GM23338 (cell line): ENCODE data around the gene KIAA0513. TPM values are rescaled to one million over a fixed set of nuclear protein-coding genes. Genes with fewer than 3 reads are reported as not detected.
A peak's percentile ranks its signal among the peaks of the same experiment; 100 is the strongest.

Source experiments
- ATAC-seq: fragments of 200-7000 bp; cut with Tn5 transposase; 3 replicates; pipeline ENCODE4 v1.9.1; 2020
- DNase-seq: peaks from one replicate; pipeline ENCODE4 v3.0.0-alpha.2; 2015; ENCODE audit warnings: low spot score
- H2AFZ ChIP-seq: fragments of 200-600 bp; sonication (generic); 2 replicates; pipeline ENCODE4 v1.8.0; 2016; ENCODE audit warnings: antibody characterized with exemption, mild to moderate bottlenecking, moderate library complexity
- H3F3A ChIP-seq: fragments of 200-600 bp; sonication (generic); replicated peaks from 2 replicates; pipeline ENCODE4 v1.8.0; 2017; ENCODE audit warnings: antibody characterized with exemption, mixed run types, low read depth
- H3K27ac ChIP-seq: fragments of 200-600 bp; sonication (generic); 2 replicates; pipeline ENCODE4 v1.6.1; 2016; ENCODE audit warnings: low read depth
- H3K27me3 ChIP-seq: fragments of 200-600 bp; sonication (generic); 2 replicates; pipeline ENCODE4 v1.8.0; 2016; ENCODE audit warnings: mild to moderate bottlenecking, mixed run types, moderate library complexity; ENCODE audit not compliant: insufficient read depth
- H3K36me3 ChIP-seq: fragments of 200-600 bp; sonication (generic); 2 replicates; pipeline ENCODE4 v1.8.0; 2016; ENCODE audit warnings: mild to moderate bottlenecking; ENCODE audit not compliant: insufficient read depth
- H3K4me1 ChIP-seq: fragments of 200-600 bp; sonication (generic); 2 replicates; pipeline ENCODE4 v1.8.0; 2016; ENCODE audit warnings: mild to moderate bottlenecking, moderate library complexity; ENCODE audit not compliant: insufficient read depth
- H3K4me2 ChIP-seq: fragments of 200-600 bp; sonication (generic); 2 replicates; pipeline ENCODE4 v1.7.1; 2017; ENCODE audit warnings: mixed run types
- H3K4me3 ChIP-seq: fragments of 200-600 bp; sonication (generic); 2 replicates; pipeline ENCODE4 v1.6.1; 2016; ENCODE audit warnings: mixed run types
- H3K79me2 ChIP-seq: fragments of 200-600 bp; sonication (generic); replicated peaks from 2 replicates; pipeline ENCODE4 v1.8.0; 2017; ENCODE audit warnings: mild to moderate bottlenecking; ENCODE audit not compliant: insufficient read depth
- H3K9me2 ChIP-seq: fragments of 200-600 bp; sonication (generic); 2 replicates; pipeline ENCODE4 v1.8.0; 2017; ENCODE audit not compliant: insufficient read depth
- H4K20me1 ChIP-seq: fragments of 200-600 bp; sonication (generic); replicated peaks from 2 replicates; pipeline ENCODE4 v1.8.0; 2017; ENCODE audit warnings: mild to moderate bottlenecking; ENCODE audit not compliant: insufficient read depth
- H3K27ac Mint-ChIP-seq: 2 replicates; pipeline ENCODE4 v1.8.0; 2020; ENCODE audit warnings: inconsistent platforms, mild to moderate bottlenecking, moderate library complexity, mixed read lengths
- H3K27me3 Mint-ChIP-seq: 3 replicates; pipeline ENCODE4 v1.8.0; 2022; ENCODE audit warnings: low read depth, mild to moderate bottlenecking, moderate library complexity, mixed read lengths, inconsistent platforms; ENCODE audit not compliant: insufficient read depth, poor library complexity
- H3K36me3 Mint-ChIP-seq: 3 replicates; pipeline ENCODE4 v1.8.0; 2021; ENCODE audit warnings: low read depth, mild to moderate bottlenecking, inconsistent platforms, moderate library complexity, mixed read lengths
- H3K4me1 Mint-ChIP-seq: 3 replicates; pipeline ENCODE4 v1.8.0; 2020; ENCODE audit warnings: mild to moderate bottlenecking, inconsistent platforms, mixed read lengths
- H3K4me3 Mint-ChIP-seq: 3 replicates; pipeline ENCODE4 v1.8.0; 2021; ENCODE audit warnings: moderate library complexity, mild to moderate bottlenecking, inconsistent platforms, mixed read lengths
- H3K9me3 Mint-ChIP-seq: 3 replicates; pipeline ENCODE4 v1.8.0; 2020; ENCODE audit warnings: moderate library complexity, mild to moderate bottlenecking, inconsistent platforms, mixed read lengths
- EZH2 ChIP-seq: fragments of 200-600 bp; sonication (generic); IDR thresholded peaks from one replicate; pipeline ENCODE4 v1.8.0; 2017; ENCODE audit warnings: antibody characterized with exemption, mild to moderate bottlenecking, low read depth; ENCODE audit not compliant: unreplicated experiment
- EZH2phosphoT487 ChIP-seq: fragments of 200-600 bp; sonication (generic); IDR thresholded peaks from one replicate; pipeline ENCODE4 v1.8.1; 2018; ENCODE audit warnings: antibody characterized with exemption; ENCODE audit not compliant: unreplicated experiment
- JUNB ChIP-seq: IDR thresholded peaks from one replicate; pipeline ENCODE4 v1.6.1; 2016; ENCODE audit warnings: antibody characterized with exemption; ENCODE audit not compliant: unreplicated experiment
- NANOG ChIP-seq: IDR thresholded peaks from 2 replicates; pipeline ENCODE4 v1.6.1; 2016; ENCODE audit warnings: antibody characterized with exemption, borderline replicate concordance
- polyA plus RNA-seq: library from polyadenylated mRNA; unstranded; fragments of >200 nt; fragmentation: Nextera tagmentation; extraction: Ambion mirVana; gene quantifications from 2 replicates; pipeline ENCODE4 v1.2.1, GENCODE V29; 2016
- total RNA-seq: library from RNA; depleted of rRNA; stranded (reverse); fragments of >200 nt; shearing (Covaris generic); gene quantifications from 2 replicates; pipeline ENCODE4 v1.2.3, GENCODE V29; 2014
- TF ChIP-seq, protein P1 (sequence below): IDR thresholded peaks from one replicate; pipeline ENCODE4 v1.6.1; 2018; ENCODE audit warnings: antibody characterized with exemption; ENCODE audit not compliant: unreplicated experiment

The KIAA0513 gene
- total and polyA plus RNA-seq, 2 experiments from 2014 or later: 2.1 to 8.7 TPM

DNA sequence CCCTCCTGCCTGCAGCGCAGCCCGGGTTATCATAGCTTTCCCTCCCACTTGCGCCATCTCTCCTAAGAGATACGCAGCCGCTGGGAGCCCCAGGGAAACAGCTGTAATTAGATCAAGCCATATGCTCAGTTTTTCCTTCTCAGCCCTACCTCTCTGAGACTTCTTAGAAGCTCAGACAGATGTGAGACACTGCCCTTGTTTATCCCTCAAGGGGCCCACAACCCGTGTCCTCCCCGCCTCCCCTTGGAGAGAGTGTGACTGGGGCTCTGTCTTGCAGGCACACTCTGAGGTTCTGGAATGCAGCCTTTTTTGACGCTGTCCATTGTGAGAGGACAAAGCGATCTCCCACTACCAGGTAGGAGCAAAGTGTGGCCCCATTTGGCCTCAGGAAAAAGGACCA lies 53.4 kb downstream of the KIAA0513 start:
- H2AFZ ChIP-seq: no peak overlapping the region
- H3K36me3 ChIP-seq: no peaks in the 10 kb centered on the region
- H3K4me1 ChIP-seq: peaks cover 31% of the 10 kb centered on the region
- Mint-ChIP-seq H3K27me3 (peaks cover 46% of the 10 kb centered on the region), H3K27ac (no peak overlapping the region), H3K9me3 (no peaks in the 10 kb centered on the region), H3K36me3 (peaks cover 2% of the 10 kb centered on the region; the same call in 1 of the 3 replicates), H3K4me1 (peaks cover 41% of the 10 kb centered on the region), H3K4me3 (peak overlapping the region; percentile 42; the same call in 1 of the 3 replicates)
- ATAC-seq: peak; percentile 8
- no peaks in the 10 kb centered on the region for H3K79me2 ChIP-seq
- peak; percentile 45 for DNase-seq
- H4K20me1 ChIP-seq: no peaks in the 10 kb centered on the region; the same call in 1 of the 2 replicates
- peaks cover 11% of the 10 kb centered on the region for H3F3A ChIP-seq
- H3K4me2 ChIP-seq: peak overlapping the region; percentile 67; the same call in 1 of the 2 replicates
- TF ChIP-seq, protein P1, sequence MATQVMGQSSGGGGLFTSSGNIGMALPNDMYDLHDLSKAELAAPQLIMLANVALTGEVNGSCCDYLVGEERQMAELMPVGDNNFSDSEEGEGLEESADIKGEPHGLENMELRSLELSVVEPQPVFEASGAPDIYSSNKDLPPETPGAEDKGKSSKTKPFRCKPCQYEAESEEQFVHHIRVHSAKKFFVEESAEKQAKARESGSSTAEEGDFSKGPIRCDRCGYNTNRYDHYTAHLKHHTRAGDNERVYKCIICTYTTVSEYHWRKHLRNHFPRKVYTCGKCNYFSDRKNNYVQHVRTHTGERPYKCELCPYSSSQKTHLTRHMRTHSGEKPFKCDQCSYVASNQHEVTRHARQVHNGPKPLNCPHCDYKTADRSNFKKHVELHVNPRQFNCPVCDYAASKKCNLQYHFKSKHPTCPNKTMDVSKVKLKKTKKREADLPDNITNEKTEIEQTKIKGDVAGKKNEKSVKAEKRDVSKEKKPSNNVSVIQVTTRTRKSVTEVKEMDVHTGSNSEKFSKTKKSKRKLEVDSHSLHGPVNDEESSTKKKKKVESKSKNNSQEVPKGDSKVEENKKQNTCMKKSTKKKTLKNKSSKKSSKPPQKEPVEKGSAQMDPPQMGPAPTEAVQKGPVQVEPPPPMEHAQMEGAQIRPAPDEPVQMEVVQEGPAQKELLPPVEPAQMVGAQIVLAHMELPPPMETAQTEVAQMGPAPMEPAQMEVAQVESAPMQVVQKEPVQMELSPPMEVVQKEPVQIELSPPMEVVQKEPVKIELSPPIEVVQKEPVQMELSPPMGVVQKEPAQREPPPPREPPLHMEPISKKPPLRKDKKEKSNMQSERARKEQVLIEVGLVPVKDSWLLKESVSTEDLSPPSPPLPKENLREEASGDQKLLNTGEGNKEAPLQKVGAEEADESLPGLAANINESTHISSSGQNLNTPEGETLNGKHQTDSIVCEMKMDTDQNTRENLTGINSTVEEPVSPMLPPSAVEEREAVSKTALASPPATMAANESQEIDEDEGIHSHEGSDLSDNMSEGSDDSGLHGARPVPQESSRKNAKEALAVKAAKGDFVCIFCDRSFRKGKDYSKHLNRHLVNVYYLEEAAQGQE: peak; percentile 15
- TF ChIP-seq JUNB: no peak
- H3K27ac ChIP-seq: no peak overlapping the region
- H3K27me3 ChIP-seq: peaks cover 41% of the 10 kb centered on the region
- H3K4me3 ChIP-seq: no peak overlapping the region
- no peaks in the 10 kb centered on the region for H3K9me2 ChIP-seq

DNA sequence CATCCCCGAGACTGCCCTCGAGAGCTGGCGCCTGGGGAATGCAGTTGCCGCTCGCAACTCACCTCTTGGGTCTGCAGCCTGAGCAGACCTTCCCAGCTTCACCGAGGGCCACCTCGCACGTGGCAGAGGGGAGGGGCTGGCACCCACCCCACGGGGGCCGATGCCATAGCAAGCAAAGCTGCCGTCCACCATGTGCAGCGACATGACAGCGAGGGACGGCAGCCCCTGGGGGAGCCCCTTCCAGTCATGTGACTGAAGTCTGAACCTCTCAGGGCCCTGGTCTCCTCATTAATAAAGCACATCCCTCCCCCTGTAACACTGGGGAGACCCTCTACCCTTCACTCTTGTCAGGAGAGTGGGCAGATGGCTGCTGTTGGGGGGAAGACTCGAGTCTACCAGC lies 54.2 kb downstream of the KIAA0513 start:
- Histone ChIP-seq H3K9me2 (no peaks in the 10 kb centered on the region), H3K4me2 (peak overlapping the region; percentile 67), H3K79me2 (no peaks in the 10 kb centered on the region), H3K36me3 (no peaks in the 10 kb centered on the region), H2AFZ (no peak overlapping the region), H3K27ac (no peak overlapping the region), H3K4me3 (peak overlapping the region; percentile 31; the same call in 1 of the 2 replicates), H4K20me1 (no peaks in the 10 kb centered on the region; the same call in 1 of the 2 replicates), H3F3A (peaks cover 11% of the 10 kb centered on the region), H3K4me1 (peaks cover 31% of the 10 kb centered on the region), H3K27me3 (peaks cover 41% of the 10 kb centered on the region)
- ATAC-seq (no peak), DNase-seq (no peak)
- H3K4me3 Mint-ChIP-seq: no peak overlapping the region
- no peak overlapping the region for H3K27ac Mint-ChIP-seq
- peaks cover 41% of the 10 kb centered on the region for H3K4me1 Mint-ChIP-seq
- TF ChIP-seq EZH2 (no peak), EZH2phosphoT487 (no peak), NANOG (no peak)
- no peaks in the 10 kb centered on the region for H3K9me3 Mint-ChIP-seq
- H3K36me3 Mint-ChIP-seq: no peaks in the 10 kb centered on the region
- peaks cover 40% of the 10 kb centered on the region for H3K27me3 Mint-ChIP-seq
